Measurements from ENCODE around the gene MEIKIN. TPM values are rescaled to one million over a fixed set of nuclear protein-coding genes. Genes with fewer than 3 reads are reported as not detected.
A peak's percentile ranks its signal among the peaks of the same experiment; 100 is the strongest.
"Not testable (repeated sequence)": the region's sequence is repeated elsewhere in the genome, so short reads cannot be mapped to it uniquely, and the experiment has no call there.

MEIKIN gene
- total RNA-seq, 1 donor from 2014 or later = not detected

DNA sequence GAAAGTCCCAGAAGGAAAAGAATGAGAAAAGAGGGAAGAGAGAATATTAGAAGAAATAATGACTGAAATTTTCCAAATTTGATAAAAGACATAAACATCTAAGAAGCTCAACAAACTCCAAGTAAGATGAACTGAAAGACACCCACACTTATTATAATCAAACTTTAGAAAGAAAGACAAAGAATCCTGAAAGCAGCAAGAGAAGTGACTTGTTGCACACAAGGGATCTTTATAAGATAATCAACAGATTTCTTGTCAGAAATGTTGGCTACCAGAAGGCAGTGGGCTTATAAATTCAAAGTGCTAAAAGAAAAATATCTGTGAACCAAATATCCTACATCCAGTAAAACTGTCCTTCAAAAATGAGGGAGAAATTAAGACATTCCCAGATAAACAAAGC is 99.6 kb downstream of the MEIKIN start:
- ATAC-seq (ENCODE audit: poor library complexity) = no peak
- intact Hi-C loops (cut with DNase I) = no loop called here

GRCh38 chr5:131842971-131843370 is 102.5 kb downstream of the MEIKIN start:
- intact Hi-C loops (cut with DNase I); ATAC-seq (ENCODE audit: poor library complexity); DNase-seq: not testable (repeated sequence)

More for the DNA sequence above, 99.6 kb downstream of the MEIKIN start:
- DNase-seq = no peak

DNA sequence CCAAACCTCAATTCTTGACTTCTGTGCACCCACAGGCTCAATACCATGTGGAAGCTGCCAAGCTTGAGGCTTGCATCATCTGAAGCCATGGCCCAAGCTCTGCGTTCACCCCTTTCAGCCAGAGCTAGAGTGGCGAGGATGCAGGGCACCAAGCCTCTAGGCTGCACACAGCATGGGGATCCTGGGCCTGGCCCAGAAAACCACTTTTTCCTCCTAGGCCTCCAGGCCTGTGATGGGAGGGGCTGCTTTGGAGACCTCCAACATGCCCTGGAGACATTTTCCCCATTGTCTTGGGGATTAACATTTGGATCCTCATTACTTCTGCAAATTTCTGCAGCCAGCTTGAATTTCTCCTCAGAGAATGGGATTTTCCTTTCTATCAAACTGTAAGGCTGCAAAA is 112.8 kb downstream of the MEIKIN start:
- ATAC-seq (ENCODE audit: poor library complexity); DNase-seq; intact Hi-C loops (cut with DNase I): not testable (repeated sequence)

- DNase-seq = no peak
- intact Hi-C loops (cut with DNase I) = no loop called here
- no peak for ATAC-seq (ENCODE audit: poor library complexity)
Observed at GRCh38 chr5:131825404-131826013, 120.0 kb downstream of the MEIKIN start.

GRCh38 chr5:131824631-131825030 is 120.8 kb downstream of the MEIKIN start:
- intact Hi-C loops (cut with DNase I) = no loop called here
- DNase-seq = no peak

GRCh38 chr5:131821221-131821620 is 124.2 kb downstream of the MEIKIN start:
- no peak for ATAC-seq (ENCODE audit: poor library complexity)
- no peak for DNase-seq
- intact Hi-C loops (cut with DNase I) = no loop called here

More at GRCh38 chr5:131824631-131825030, 120.8 kb downstream of the MEIKIN start:
- no peak for ATAC-seq (ENCODE audit: poor library complexity)

DNA sequence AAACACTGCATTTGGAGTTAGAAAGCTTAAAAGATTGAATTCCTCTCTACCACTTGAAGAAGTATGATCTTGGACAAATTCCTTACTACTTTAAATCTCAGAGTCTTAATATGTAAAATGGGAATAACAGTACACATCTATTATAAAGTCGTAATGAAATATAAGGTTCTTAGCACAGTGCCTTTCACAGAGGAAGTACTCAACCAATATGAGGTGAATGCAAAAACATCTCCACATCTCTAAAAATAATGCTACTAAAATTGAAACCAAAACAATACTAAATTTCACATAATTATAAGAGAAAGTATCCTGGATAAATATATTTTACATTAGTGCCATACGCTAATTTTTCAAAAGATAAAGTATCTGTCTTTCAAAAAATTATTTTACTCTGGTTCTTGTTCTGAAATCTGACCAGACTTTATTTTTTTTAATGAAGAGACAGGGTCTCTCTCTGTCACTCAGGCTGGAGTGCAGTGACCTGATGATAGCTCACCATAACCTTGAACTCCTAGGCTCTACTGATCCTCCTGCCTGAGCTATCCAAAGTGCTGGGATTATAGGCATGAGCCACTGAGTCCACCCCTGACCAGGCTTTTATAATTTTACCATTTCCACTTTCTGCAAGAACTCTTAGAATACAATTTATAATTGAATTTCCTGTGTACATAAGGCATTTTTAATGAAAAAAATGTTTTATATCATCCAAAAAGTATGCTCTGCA is 127.3 kb downstream of the MEIKIN start:
- no peak for ATAC-seq (ENCODE audit: poor library complexity)
- intact Hi-C loops (cut with DNase I) = loop anchor here (10.0 kb wide), 1 partner anchor 223 kb away; no protein-coding TSS in a partner anchor
- DNase-seq = no peak

- intact Hi-C loops (cut with DNase I) = loop anchor here (5.0 to 10.0 kb wide), 2 partner anchors 192 to 220 kb away; no protein-coding TSS in a partner anchor
- DNase-seq (no peak), ATAC-seq (ENCODE audit: poor library complexity) (no peak)
Observed at GRCh38 chr5:131814990-131815389, 130.5 kb downstream of the MEIKIN start.

DNA sequence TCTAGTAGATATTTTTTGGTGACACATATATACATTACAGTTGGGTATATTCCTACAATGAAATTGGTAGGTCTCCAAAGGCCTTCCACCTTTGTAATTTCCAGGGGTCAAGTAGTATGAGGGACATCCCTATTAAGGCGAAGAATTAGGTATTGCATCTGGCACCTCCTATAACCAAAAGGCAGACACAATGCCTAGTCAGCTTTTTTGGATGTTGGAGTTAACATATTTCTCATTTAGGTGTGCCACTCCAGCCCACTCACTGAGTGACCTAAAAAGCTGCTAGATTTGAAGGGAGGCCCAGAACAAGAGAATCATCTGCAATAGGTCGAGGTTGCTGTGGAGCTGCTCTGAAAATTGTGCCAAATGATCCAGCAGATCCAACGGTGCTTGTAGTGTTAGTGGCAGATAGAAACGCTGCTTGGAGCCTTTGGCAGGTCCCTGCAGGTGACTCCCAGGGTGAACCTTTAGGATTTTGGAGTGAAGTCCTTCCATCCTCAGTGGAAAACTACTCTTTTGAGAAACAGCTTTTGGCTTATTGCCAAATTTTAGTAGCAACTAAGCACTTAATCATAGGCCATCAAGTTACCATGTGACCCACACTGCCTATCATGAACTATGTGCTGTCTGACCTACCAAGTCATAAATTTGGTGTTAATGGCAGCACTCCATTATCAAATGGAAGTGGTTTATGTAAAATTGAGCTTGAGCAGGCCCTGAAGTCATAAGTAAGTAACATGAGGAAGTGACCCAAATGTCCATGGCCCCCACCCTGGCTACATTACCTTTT is 132.9 kb downstream of the MEIKIN start:
- intact Hi-C loops (cut with DNase I) = loop anchor here (5.0 to 10.0 kb wide), 2 partner anchors 195 to 218 kb away; no protein-coding TSS in a partner anchor
- ATAC-seq (ENCODE audit: poor library complexity) = no peak
- no peak for DNase-seq

GRCh38 chr5:131810510-131811249 is 134.8 kb downstream of the MEIKIN start:
- peak; percentile 94 for ATAC-seq (ENCODE audit: poor library complexity)
- no peak for DNase-seq
- intact Hi-C loops (cut with DNase I) = loop anchor here (5.0 to 10.0 kb wide), 2 partner anchors 197 to 216 kb away; no protein-coding TSS in a partner anchor

DNA sequence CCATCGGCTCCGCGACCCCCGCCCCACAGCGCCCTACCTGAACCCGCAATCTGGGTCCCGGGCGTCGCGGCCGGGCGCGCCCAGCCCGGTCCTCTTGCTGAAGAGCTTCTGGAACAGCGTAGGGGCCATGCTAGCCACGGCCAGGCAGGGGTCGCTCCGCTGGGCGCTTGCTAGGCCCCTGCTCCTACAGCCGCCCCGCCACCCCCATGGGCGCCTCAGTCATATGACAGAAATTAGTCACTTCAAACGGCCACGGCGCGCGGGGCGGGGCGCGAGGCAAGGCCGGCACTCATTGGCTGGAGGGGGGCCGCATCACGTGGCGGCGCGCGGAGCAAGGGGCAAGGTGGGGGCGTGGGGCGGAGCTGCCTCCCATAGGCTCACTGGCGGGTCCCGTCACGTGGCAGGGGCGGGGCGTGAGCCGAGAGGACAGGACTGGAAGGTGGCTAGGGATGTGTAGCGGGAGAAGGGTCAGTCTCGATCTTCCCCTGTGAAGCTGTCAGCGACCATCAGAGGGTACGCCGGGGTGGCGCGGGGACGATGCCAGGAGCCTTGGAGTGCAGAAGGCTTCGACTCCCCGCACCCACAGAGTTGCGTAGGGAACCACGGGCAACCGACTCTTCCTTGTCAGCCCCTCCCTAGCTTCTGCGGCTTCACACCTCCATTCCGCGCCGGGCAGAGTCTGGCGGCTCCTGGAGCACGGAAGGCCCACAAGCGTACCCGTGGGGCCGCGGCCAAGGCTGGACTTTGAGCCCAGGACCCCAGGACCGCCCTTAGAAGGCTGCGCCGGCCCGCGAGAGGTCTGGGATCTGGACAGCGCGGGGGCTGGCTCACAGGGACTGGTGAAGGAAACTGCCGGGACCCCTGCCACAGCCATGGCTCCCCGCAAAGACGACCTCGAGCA is 148.4 kb downstream of the MEIKIN start, which contains the start of gene FNIP1:
Gene FNIP1 (minus strand): TSS at position 225 of the 901 bp plus-strand sequence. CDS start 96 bp downstream, at position 129.
- DNase-seq (peak; percentile 100), ATAC-seq (ENCODE audit: poor library complexity) (peak; percentile 97)
- intact Hi-C loops (cut with DNase I) = no loop called here

DNA sequence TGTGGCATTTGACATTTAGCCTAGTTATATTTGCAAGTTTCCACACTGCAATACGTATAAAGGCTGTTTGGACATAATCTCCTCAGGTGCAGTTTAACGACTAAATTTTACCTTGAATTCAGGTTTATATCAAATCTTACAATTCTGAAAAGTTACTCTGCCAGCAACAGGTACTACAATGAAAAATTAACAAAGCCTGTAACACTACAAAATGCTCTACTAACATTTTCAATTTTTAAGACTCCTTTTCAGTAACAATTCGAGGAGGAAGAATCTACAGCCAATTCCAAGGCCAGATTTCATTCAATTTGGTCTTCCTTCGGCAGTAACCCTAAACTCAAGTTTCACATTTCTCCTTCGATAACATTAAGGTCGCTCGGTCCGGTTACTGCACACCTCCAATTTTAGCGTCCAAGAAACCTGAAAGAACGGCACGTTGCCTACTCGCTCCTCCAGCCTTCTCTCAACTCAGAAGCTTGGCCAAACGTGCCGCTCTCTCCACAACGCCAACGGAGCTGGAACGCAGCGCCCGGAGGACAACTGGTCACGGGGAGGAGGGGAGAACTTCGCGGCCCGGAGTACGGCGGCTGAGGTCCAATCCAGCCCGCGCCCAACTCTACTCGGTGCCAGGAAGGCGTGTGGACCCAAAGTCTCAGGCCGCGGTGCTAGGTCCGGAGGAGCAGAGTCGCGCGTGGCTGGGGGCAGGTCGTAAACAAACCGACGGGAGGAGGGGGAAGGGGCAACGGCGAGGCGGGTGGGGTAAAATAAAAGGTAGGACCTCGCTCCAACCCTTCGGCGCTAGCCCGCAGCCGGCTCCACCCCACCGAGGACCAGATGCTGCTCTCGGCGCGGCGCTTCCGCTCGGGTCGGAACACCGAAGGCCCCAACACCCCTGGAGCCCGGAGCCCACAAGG is 149.3 kb downstream of the MEIKIN start:
- ATAC-seq (ENCODE audit: poor library complexity) (peak; percentile 87), DNase-seq (peak; percentile 89)
- intact Hi-C loops (cut with DNase I) = no loop called here

DNA sequence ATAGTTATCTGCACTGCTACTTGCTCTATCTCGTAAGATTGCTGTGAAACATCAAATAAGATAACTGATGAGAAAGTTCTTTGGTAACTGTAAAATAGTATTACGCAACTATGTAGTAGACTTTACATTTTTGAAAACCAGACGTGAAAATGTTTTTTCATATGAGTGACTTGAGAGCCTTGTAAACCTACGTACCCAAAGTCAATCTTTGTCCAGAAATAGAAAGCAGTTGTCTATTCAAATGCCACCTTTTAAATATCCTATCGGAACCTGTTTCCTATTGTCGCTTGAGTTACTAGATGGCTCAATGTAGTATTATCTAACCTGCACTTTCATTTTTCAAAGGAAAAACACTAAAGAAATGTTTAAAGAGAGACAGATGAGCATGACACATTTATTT is 150.2 kb downstream of the MEIKIN start:
- no peak for ATAC-seq (ENCODE audit: poor library complexity)
- intact Hi-C loops (cut with DNase I) = no loop called here
- no peak for DNase-seq

- DNase-seq (no peak), ATAC-seq (ENCODE audit: poor library complexity) (no peak)
- intact Hi-C loops (cut with DNase I) = no loop called here
Observed at GRCh38 chr5:131794586-131794985, 150.9 kb downstream of the MEIKIN start.

DNA sequence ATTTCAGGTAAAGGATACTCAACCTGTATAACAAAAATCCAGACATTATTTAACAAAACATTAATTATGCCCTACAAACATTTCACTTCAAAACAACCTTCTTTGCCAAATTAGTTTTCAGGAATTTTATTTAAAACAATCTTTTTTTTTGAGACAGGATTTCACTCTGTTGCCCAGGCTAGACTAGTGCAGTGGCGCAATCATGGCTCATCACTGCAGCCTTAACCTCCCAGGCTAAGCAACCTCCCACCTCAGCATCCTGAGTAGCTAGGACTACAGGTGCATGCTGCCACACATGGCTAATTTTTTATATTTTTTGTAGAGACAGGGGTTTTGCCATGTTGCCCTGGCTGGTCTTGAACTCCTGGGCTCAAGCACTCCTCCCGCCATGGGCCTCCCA is 152.6 kb downstream of the MEIKIN start:
- DNase-seq = no peak
- intact Hi-C loops (cut with DNase I) = no loop called here
- ATAC-seq (ENCODE audit: poor library complexity) = no peak

GRCh38 chr5:131791866-131792265 is 153.6 kb downstream of the MEIKIN start:
- no peak for ATAC-seq (ENCODE audit: poor library complexity)
- intact Hi-C loops (cut with DNase I) = no loop called here
- no peak for DNase-seq
